GM19438 (cell line): ENCODE measurements around the gene PHETA1.

Source experiments
- ATAC-seq: cut with Tn5 transposase; IDR thresholded peaks from one replicate; pipeline ENCODE4 v1.9.1; 2021; ENCODE audit warnings: low read depth; ENCODE audit not compliant: unreplicated experiment

PHETA1 gene

GRCh38 chr12:111330800-111331752 lies 37.8 kb downstream of the PHETA1 start:
- ATAC-seq: no peak

- ATAC-seq: no peak
Measured at GRCh38 chr12:111328138-111328537, 40.8 kb downstream of the PHETA1 start.

- ATAC-seq: no peak
Measured at GRCh38 chr12:111327474-111327873, 41.4 kb downstream of the PHETA1 start.

GRCh38 chr12:111322336-111323250 lies 46.3 kb downstream of the PHETA1 start:
- no peak for ATAC-seq

GRCh38 chr12:111321317-111321716 lies 47.6 kb downstream of the PHETA1 start:
- ATAC-seq: no peak

- ATAC-seq: no peak
Measured at GRCh38 chr12:111320258-111321050, 48.4 kb downstream of the PHETA1 start.

GRCh38 chr12:111319600-111320257 lies 49.2 kb downstream of the PHETA1 start:
- ATAC-seq: no peak

GRCh38 chr12:111318450-111318849 lies 50.4 kb downstream of the PHETA1 start:
- no peak for ATAC-seq

GRCh38 chr12:111316671-111317070 lies 52.2 kb downstream of the PHETA1 start:
- no peak for ATAC-seq

- ATAC-seq: no peak
Measured at GRCh38 chr12:111314953-111315539, 53.8 kb downstream of the PHETA1 start.

GRCh38 chr12:111313833-111314259 lies 55.0 kb downstream of the PHETA1 start:
- ATAC-seq: no peak

GRCh38 chr12:111312708-111313107 lies 56.2 kb downstream of the PHETA1 start:
- no peak for ATAC-seq

- ATAC-seq: no peak
Measured at GRCh38 chr12:111312016-111312415, 56.9 kb downstream of the PHETA1 start.

GRCh38 chr12:111311011-111311410 lies 57.9 kb downstream of the PHETA1 start:
- ATAC-seq: no peak
